RWPE1 (cell line): ENCODE measurements around the gene IL31RA.

ENCODE experiments used
- CTCF ChIA-PET: fragments of 350-600 bp; sonication (Branson Sonifier 250); formaldehyde crosslinking; extraction: SDS; loops from one replicate; lab custom pipeline; 2021; lab: Yijun Ruan, JAX
- POLR2A ChIA-PET: fragments of 400-600 bp; formaldehyde crosslinking; extraction: SDS; loops from one replicate; lab custom pipeline; 2020; ENCODE audit warnings: antibody characterized with exemption; ENCODE audit not compliant: low non-redundant PET; lab: Yijun Ruan, JAX
- DNase-seq: peaks from one replicate; pipeline ENCODE4 v3.0.0; 2012; ENCODE audit warnings: low spot score
- H3K27ac ChIP-seq: fragments of 450-650 bp; 2 replicates; pipeline ENCODE4 v1.5.1; 2017
- TF ChIP-seq, protein P1 (sequence below): fragments of 450-650 bp; conservative IDR thresholded peaks from 2 replicates; pipeline ENCODE4 v1.5.1; 2017; ENCODE audit warnings: low read depth, mild to moderate bottlenecking

IL31RA gene

GRCh38 chr5:55856516-55857246 lies 5.5 kb downstream of the IL31RA start:
- DNase-seq, result no peak
- TF ChIP-seq, protein P1, sequence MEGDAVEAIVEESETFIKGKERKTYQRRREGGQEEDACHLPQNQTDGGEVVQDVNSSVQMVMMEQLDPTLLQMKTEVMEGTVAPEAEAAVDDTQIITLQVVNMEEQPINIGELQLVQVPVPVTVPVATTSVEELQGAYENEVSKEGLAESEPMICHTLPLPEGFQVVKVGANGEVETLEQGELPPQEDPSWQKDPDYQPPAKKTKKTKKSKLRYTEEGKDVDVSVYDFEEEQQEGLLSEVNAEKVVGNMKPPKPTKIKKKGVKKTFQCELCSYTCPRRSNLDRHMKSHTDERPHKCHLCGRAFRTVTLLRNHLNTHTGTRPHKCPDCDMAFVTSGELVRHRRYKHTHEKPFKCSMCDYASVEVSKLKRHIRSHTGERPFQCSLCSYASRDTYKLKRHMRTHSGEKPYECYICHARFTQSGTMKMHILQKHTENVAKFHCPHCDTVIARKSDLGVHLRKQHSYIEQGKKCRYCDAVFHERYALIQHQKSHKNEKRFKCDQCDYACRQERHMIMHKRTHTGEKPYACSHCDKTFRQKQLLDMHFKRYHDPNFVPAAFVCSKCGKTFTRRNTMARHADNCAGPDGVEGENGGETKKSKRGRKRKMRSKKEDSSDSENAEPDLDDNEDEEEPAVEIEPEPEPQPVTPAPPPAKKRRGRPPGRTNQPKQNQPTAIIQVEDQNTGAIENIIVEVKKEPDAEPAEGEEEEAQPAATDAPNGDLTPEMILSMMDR, result no peak
- POLR2A ChIA-PET, result no interaction called here
- H3K27ac ChIP-seq, result no peak overlapping the region
- CTCF ChIA-PET, result no interaction called here

DNA sequence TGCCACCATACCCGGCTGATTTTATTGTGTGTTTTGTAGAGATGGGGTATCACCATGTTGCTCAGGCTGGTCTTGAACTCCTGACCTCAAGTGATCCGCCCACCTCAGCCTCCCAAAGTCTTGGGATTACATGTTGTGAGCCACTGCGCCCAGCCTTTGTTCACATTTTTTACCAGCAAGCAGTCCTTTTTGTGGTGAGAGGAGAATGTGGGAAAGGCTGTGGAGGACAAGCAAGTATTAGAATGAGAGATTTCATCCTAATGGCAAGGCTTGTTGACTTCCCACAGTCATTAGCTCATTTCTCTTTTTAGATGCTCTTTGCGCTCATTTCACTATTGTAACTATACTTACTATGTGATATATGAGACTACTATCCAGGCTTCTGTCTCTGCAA lies 6.1 kb downstream of the IL31RA start:
- TF ChIP-seq, protein P1, result no peak
- ChIA-PET CTCF (no interaction called here), POLR2A (no interaction called here)
- no peak for DNase-seq
- H3K27ac ChIP-seq, result no peak overlapping the region

GRCh38 chr5:55858104-55858503 lies 6.9 kb downstream of the IL31RA start:
- TF ChIP-seq, protein P1, result no peak

DNA sequence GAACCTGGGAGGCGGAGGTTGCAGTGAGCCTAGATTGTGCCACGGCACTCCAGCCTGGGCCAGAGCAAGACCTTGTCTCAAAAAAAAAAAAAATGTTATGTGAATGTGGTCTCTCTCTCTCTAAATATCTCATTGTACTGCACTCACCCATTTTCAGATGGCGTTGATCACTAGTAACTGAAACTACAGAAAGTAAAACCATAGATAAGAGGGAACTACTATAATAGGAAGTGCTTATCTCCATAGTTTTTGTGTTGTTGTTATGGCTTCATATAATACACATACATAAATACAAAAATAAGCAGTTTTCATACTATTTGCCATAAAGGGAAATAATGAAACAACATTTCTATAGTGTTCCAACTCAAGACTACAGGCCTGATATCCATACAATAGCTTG lies 9.1 kb downstream of the IL31RA start:
- TF ChIP-seq, protein P1, result no peak
- POLR2A ChIA-PET, result no interaction called here
- no peak for DNase-seq
- CTCF ChIA-PET, result no interaction called here
- no peak overlapping the region for H3K27ac ChIP-seq

More at GRCh38 chr5:55858104-55858503, 6.9 kb downstream of the IL31RA start:
- POLR2A ChIA-PET, result no interaction called here
- H3K27ac ChIP-seq, result no peak overlapping the region
- no peak for DNase-seq
- CTCF ChIA-PET, result no interaction called here

- ChIA-PET POLR2A (no interaction called here), CTCF (no interaction called here)
- TF ChIP-seq, protein P1, result no peak
- no peak overlapping the region for H3K27ac ChIP-seq
- DNase-seq, result no peak
Observed at GRCh38 chr5:55860709-55861108, 9.6 kb downstream of the IL31RA start.

- no peak for DNase-seq
- H3K27ac ChIP-seq, result no peak overlapping the region
- ChIA-PET POLR2A (no interaction called here), CTCF (no interaction called here)
- TF ChIP-seq, protein P1, result no peak
Observed at GRCh38 chr5:55864606-55865541, 13.7 kb downstream of the IL31RA start.
